Transverse colon (tissue), 4 donors: ENCODE measurements around the gene CEACAM19.

Experiments used
- CTCF ChIP-seq, 5 experiments: fragments of 200-600 bp in 3 of 5; fragments of 450-650 bp in 2 of 5; sonication (generic) in 3 of 5; IDR thresholded peaks; 1 replicate in 2 of 5; 2 replicates in 3 of 5; pipeline ENCODE4 v1.5.1; 2016 to 2017; ENCODE audit warnings: antibody characterized with exemption in 5 of 5, inconsistent platforms in 3 of 5, mild to moderate bottlenecking in 2 of 5, moderate library complexity in 1 of 5
- POLR2A ChIP-seq: fragments of 450-650 bp; IDR thresholded peaks from one replicate; pipeline ENCODE4 v1.6.1; 2016; ENCODE audit warnings: antibody characterized with exemption, mild to moderate bottlenecking, moderate library complexity
- POLR2AphosphoS5 ChIP-seq, 3 donors: sonication (generic); formaldehyde crosslinking; IDR thresholded peaks; one replicate each; pipeline ENCODE4 v1.6.1; 2016; ENCODE audit warnings: antibody characterized with exemption in 3 of 3

GRCh38 chr19:44663996-44664395, 7.3 kb upstream of the CEACAM19 start:
- TF ChIP-seq POLR2A (no peak), CTCF (IDR thresholded peaks at IDR 0.05) (no peak), POLR2AphosphoS5 (IDR thresholded peaks at IDR 0.05) (no peak)
